Cardiac fibroblast (primary cell): ENCODE results near the gene ZNF41.

Experiments
- DNase-seq, 2 donors: peaks; one replicate each; pipeline versions ENCODE4 v3.0.0 to v3.0.0-alpha.2; 2010; ENCODE audit warnings: low read depth in 2 of 2
- H3K4me3 ChIP-seq, 2 donors: replicated peaks in 1 of 2; 1 replicate in 1 of 2; 2 replicates in 1 of 2; pipeline ENCODE4 v1.5.1; 2011; ENCODE audit warnings: low read depth in 2 of 2, low read length in 2 of 2, mild to moderate bottlenecking in 2 of 2, moderate library complexity in 1 of 2
- TF ChIP-seq, protein P1 (sequence below): IDR thresholded peaks from one replicate; pipeline ENCODE4 v1.5.1; 2011; ENCODE audit warnings: low read depth, mild to moderate bottlenecking, low read length, inconsistent platforms

The ZNF41 gene

DNA sequence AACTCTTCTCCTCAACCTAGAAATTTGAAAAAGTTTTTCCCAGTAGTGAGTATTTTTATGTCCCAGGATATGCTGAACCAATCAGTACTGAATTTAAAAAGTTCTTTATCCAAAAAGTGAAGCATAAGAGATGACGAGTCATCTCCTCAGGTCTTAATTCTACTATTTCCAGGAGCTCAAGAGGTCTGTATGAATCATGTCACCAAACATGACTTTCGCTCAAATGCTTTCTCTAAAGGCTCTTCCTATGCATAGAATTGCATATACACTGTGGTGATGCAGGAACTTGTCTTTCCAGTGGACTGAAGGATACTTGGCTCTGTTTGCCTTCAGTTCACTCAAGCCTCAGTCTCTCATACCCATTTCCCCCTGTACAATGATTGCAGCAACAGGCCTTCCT lies 36.1 kb downstream of the ZNF41 start:
- DNase-seq = no peak
- TF ChIP-seq, protein P1, sequence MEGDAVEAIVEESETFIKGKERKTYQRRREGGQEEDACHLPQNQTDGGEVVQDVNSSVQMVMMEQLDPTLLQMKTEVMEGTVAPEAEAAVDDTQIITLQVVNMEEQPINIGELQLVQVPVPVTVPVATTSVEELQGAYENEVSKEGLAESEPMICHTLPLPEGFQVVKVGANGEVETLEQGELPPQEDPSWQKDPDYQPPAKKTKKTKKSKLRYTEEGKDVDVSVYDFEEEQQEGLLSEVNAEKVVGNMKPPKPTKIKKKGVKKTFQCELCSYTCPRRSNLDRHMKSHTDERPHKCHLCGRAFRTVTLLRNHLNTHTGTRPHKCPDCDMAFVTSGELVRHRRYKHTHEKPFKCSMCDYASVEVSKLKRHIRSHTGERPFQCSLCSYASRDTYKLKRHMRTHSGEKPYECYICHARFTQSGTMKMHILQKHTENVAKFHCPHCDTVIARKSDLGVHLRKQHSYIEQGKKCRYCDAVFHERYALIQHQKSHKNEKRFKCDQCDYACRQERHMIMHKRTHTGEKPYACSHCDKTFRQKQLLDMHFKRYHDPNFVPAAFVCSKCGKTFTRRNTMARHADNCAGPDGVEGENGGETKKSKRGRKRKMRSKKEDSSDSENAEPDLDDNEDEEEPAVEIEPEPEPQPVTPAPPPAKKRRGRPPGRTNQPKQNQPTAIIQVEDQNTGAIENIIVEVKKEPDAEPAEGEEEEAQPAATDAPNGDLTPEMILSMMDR = no peak
- no peak overlapping the region for H3K4me3 ChIP-seq

DNA sequence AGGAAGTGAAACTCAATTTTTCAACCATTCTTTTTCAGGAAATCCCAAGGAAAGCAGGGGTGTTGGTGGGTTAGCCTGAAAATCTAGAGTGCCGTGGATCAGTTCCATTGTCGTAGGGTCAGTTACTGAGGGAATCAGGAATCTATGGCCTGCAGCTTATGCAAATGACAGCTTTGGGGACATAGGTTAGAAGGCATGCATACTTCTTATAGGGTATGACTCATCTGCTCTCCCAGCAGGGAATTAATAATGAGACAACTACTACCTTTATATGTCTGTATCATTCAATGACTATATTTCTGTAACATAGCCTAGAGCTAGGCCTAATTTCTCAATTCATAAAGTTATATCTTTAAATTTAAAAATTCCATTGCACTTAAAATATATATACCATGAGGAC lies 36.6 kb downstream of the ZNF41 start:
- TF ChIP-seq, protein P1 = no peak
- no peak for DNase-seq
- no peak overlapping the region for H3K4me3 ChIP-seq

DNA sequence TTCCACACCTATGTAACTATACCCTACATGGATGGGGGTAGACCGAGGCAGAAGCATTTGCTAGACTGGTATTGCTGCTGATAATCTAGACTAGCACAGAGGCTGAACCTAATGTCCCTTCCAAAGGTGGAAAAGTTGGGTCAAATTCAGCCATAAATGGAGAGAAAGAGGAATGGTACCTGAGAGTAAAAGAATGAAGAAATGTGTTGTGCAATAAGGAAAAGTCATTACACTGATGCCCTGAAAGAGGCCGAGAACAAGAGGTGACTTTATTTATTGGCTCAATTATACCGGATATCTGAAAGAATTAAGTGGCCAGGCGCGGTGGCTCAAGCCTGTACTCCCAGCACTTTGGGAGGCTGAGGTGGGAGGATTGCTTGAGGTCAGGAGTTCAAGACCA lies 52.1 kb downstream of the ZNF41 start:
- no peak for DNase-seq
- H3K4me3 ChIP-seq = no peak overlapping the region
- TF ChIP-seq, protein P1 = no peak

DNA sequence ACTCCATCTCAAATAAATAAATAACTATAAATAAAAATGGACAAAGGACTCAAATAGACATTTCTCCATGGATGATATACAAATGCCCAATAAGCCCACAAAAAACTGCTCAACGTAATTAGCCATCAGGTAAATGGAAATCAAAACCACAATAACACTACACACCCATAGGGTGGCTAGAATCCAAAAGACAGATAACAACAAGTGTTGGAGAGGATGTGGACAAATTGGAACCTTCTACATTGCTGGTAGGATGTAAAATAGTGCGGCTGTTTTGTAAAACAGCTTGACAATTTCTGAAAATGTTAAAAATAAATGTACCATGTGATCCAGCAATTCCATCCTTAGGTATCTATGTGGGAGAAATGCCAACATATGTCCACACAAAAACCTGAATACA lies 60.6 kb downstream of the ZNF41 start:
- TF ChIP-seq, protein P1 = no peak
- DNase-seq = no peak

DNA sequence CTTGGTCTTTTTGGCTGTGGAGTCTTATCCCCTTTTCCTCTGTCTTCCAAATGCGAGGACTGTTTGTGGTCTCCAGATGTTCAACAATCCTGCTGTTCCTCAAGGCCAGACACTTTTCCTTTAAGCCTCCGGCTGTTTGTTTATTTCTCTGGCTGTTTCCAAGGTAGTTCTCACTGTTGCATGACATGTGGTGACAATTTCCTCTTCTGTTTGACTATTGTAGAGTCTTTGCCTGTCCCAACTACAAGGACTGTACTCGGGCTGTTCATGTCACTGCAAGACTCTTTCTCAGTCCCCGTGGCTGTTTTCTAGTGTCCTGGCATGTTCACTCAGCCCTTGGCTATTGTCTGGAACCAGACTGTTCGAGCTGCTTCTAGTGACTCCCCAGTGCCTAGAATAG lies 62.1 kb downstream of the ZNF41 start:
- TF ChIP-seq, protein P1 = no peak
- no peak overlapping the region for H3K4me3 ChIP-seq
- DNase-seq = no peak

More for the DNA sequence above, 60.6 kb downstream of the ZNF41 start:
- H3K4me3 ChIP-seq = no peak overlapping the region

DNA sequence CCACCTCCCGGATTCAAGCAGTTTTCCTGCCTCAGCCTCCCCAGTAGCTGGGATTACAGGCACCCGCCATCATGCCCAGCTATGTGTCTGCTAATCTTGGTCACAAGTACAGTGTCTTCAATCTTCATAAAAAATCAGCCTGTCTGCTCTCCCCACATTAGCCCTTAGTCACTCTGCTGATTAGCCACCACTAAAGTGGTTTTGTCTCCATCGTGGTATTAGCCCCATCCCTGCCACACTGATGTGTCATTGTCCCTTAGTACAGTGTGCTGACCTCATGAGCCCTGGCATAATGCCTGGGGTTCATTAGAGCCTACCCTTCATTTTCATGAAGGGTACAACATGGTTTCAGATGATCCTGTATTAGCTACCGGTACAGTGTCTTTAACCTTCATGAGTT lies 62.8 kb downstream of the ZNF41 start:
- TF ChIP-seq, protein P1 = no peak
- no peak overlapping the region for H3K4me3 ChIP-seq
- DNase-seq = no peak

DNA sequence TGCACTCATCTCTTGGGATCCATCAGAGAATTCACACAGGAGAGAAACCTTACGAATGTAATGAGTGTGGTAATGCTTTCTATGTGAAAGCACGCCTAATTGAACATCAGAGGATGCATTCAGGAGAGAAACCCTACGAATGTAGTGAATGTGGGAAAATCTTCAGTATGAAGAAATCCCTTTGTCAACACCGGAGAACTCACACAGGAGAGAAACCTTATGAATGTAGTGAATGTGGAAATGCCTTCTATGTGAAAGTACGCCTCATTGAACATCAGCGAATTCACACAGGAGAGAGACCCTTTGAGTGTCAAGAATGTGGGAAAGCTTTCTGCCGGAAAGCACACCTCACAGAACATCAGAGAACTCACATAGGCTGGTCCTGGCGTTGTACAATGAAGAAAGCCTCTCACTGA lies 69.8 kb downstream of the ZNF41 start:
- no peak overlapping the region for H3K4me3 ChIP-seq
- TF ChIP-seq, protein P1 = no peak
- DNase-seq = no peak
